T-cell (primary cell): ENCODE measurements around the gene CCDC17. TPM values are rescaled to one million over a fixed set of nuclear protein-coding genes. Genes with fewer than 3 reads are reported as not detected.
A peak's percentile ranks its signal among the peaks of the same experiment; 100 is the strongest.
"Not testable (repeated sequence)": the region's sequence is repeated elsewhere in the genome, so short reads cannot be mapped to it uniquely, and the experiment has no call there.

Source experiments
- ATAC-seq, 4 experiments: fragments of 200-7000 bp in 3 of 4; fragments of 150-1000 bp in 1 of 4; cut with Tn5 transposase; replicated peaks in 1 of 4; 1 replicate in 3 of 4; 2 replicates in 1 of 4; pipeline ENCODE4 v1.10.0; 2021; ENCODE audit warnings: moderate library complexity in 3 of 4, mild to moderate bottlenecking in 2 of 4, moderate number of reproducible peaks in 1 of 4
- CTCF ChIA-PET, 2 donors: fragments of 300-600 bp; sonication (Branson Sonifier 250); formaldehyde crosslinking; loops; one replicate each; lab custom pipeline; 2022; ENCODE audit warnings: antibody characterized with exemption in 2 of 2; lab: Charles Lee
- POLR2A ChIA-PET, 2 donors: fragments of 300-600 bp; sonication (Branson Sonifier 250); formaldehyde crosslinking; loops; one replicate each; lab custom pipeline; 2022; ENCODE audit warnings: antibody characterized with exemption in 2 of 2; lab: Charles Lee
- DNase-seq, 35 experiments: peaks; one replicate each; pipeline versions ENCODE4 v3.0.0 to v3.0.0-alpha.2; 2013 to 2023
- H3K27ac ChIP-seq: one replicate; pipeline ENCODE4 v1.5.1; 2013; ENCODE audit warnings: low read length
- H3K27me3 ChIP-seq, 2 experiments: replicated peaks in 1 of 2; 1 replicate in 1 of 2; 2 replicates in 1 of 2; pipeline versions ENCODE4 v1.6.1 to v1.7.0; 2013; ENCODE audit warnings: low read length in 1 of 2, mixed read lengths in 1 of 2; ENCODE audit not compliant: control insufficient read depth in 2 of 2, insufficient read depth in 2 of 2; ENCODE audit errors: extremely low read depth in 1 of 2
- H3K36me3 ChIP-seq, 2 donors: 1 replicate in 1 of 2; 2 replicates in 1 of 2; pipeline versions ENCODE4 v1.6.1 to v1.7.0; 2013; ENCODE audit warnings: low read length in 1 of 2; ENCODE audit not compliant: control insufficient read depth in 2 of 2, insufficient read depth in 1 of 2; ENCODE audit errors: extremely low read depth in 1 of 2
- H3K4me1 ChIP-seq, 2 experiments: 1 replicate in 1 of 2; 2 replicates in 1 of 2; pipeline versions ENCODE4 v1.6.1 to v1.7.0; 2013; ENCODE audit warnings: low read length in 2 of 2, mixed read lengths in 1 of 2; ENCODE audit not compliant: insufficient read depth in 2 of 2, control insufficient read depth in 1 of 2; ENCODE audit errors: extremely low read depth in 1 of 2
- H3K4me3 ChIP-seq, 2 donors: 1 replicate in 1 of 2; 2 replicates in 1 of 2; pipeline versions ENCODE4 v1.5.1 to v1.7.0; 2013; ENCODE audit warnings: mild to moderate bottlenecking in 2 of 2, low read length in 1 of 2, moderate library complexity in 1 of 2; ENCODE audit not compliant: control insufficient read depth in 1 of 2; ENCODE audit errors: extremely low read depth in 1 of 2
- H3K9me3 ChIP-seq: 2 replicates; pipeline ENCODE4 v1.7.0; 2013
- H3K27ac Mint-ChIP-seq, 2 donors: one replicate each; pipeline ENCODE4 v1.8.0; 2020 to 2021; ENCODE audit warnings: mild to moderate bottlenecking in 2 of 2, mixed read lengths in 2 of 2
- H3K27me3 Mint-ChIP-seq, 2 donors: one replicate each; pipeline ENCODE4 v1.8.0; 2021 to 2022; ENCODE audit warnings: mixed read lengths in 2 of 2
- H3K36me3 Mint-ChIP-seq: one replicate; pipeline ENCODE4 v1.8.0; 2021; ENCODE audit warnings: mixed read lengths
- H3K4me1 Mint-ChIP-seq, 3 donors: one replicate each; pipeline ENCODE4 v1.8.0; 2020 to 2022; ENCODE audit warnings: mixed read lengths in 3 of 3, mild to moderate bottlenecking in 1 of 3
- H3K4me3 Mint-ChIP-seq, 3 donors: one replicate each; pipeline ENCODE4 v1.8.0; 2020 to 2022; ENCODE audit warnings: mild to moderate bottlenecking in 3 of 3, mixed read lengths in 3 of 3, moderate library complexity in 3 of 3
- H3K9me3 Mint-ChIP-seq, 3 donors: one replicate each; pipeline ENCODE4 v1.8.0; 2020 to 2022; ENCODE audit warnings: mixed read lengths in 3 of 3
- WGBS: methylation state at CpG from one replicate; pipeline ENCODE4 v1.1.5; 2013; ENCODE audit warnings: missing lambda C conversion rate; ENCODE audit not compliant: insufficient coverage; 5-methylcytosine and 5-hydroxymethylcytosine counted together
- total RNA-seq, 35 experiments: library from RNA in 6 of 35; stranded (reverse) in 6 of 35; fragments of 120-200 nt in 1 of 35; gene quantifications; one replicate each; pipeline versions ENCODE4 v1.2.1 to v1.2.4 and lab custom pipeline; 2013 to 2026

Gene CCDC17
- total RNA-seq, 5 donors from 2014 or later (not counting 1 experiment from before 2014, with no cell fraction given) = 5.9 to 8.6 (median 7.5) TPM

DNA sequence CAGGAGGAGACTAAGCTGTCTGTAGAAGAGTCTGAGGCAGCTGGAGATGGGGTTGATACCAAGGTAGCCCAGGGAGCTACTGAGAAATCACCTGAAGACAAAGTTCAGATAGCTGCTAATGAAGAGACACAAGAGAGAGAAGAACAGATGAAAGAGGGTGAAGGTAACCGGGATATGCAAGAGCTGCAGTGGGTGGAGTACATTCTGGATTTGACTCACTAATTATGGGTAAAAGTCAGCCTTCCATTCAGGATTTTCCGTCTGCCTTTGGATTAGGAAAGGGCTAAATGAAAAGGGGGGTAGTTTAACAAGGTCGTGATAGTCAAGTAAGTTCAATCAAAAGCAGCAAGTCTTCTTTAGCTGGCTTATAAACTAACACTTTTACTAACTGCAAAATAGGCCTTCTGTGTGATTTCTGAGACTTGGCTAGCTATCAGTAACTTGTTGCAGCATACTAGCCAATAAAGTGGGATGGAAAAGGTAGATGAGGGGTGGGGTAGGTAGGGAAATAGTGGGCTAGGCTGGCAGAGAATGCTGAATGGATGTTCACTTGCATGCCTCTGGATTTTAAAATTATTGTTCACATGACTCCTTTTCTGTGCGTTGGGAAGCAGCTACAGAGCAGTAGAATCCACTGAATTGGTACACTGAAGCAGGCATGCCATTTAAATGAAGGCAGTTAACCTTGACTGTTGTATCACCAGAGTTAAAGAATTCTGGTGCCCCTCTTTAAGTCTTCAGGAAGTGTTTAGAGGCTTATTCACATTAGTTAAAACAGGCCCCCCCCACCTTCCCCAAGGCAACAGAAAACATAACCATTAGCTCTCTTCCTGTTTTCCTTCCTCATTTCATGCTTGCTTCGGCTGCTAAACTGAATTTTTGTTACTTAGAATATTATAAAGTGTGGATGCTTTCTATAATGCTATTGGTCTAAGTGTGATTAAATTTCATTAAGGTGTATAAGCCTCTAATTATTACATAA is 15.4 kb downstream of the CCDC17 start:
- Mint-ChIP-seq H3K9me3 (no peaks in the 10 kb centered on the region), H3K4me3 (no peak overlapping the region), H3K27ac (peak overlapping the region; percentile 63 to 73), H3K36me3 (peaks cover 62% of the 10 kb centered on the region), H3K4me1 (peaks cover 28 to 31% (median 29%) of the 10 kb centered on the region in 3 donors), H3K27me3 (no peaks in the 10 kb centered on the region)
- Histone ChIP-seq H3K4me3 (no peak overlapping the region), H3K27ac (no peak overlapping the region), H3K4me1 (no peaks in the 10 kb centered on the region), H3K36me3 (peaks cover 11 to 76% of the 10 kb centered on the region in 2 donors), H3K27me3 (no peaks in the 10 kb centered on the region), H3K9me3 (no peaks in the 10 kb centered on the region)
- WGBS = 50% methylated on average over 1 of the region's 5 CpGs
- DNase-seq (peak in 1 of 35 experiments; percentile 31), ATAC-seq (peak in 1 of 4 experiments; percentile 20)
- ChIA-PET CTCF (no interaction called here), POLR2A (interaction anchor here in 1 of 2 donors (0.6 to 1.1 kb wide), 2 partner anchors 9 to 83 kb away, joined by 3 to 7 read pairs; no protein-coding TSS in a partner anchor)

- WGBS = 64% methylated on average over 6 of the region's 6 CpGs
- no peaks in the 10 kb centered on the region for H3K9me3 ChIP-seq
- no peak overlapping the region for H3K27ac ChIP-seq
- DNase-seq = no peak
- CTCF ChIA-PET = interaction anchor here in 1 of 2 donors (0.5 kb wide), 1 partner anchor 63 kb away, joined by 5 read pairs; no protein-coding TSS in a partner anchor
- H3K36me3 ChIP-seq = peaks cover 8 to 78% of the 10 kb centered on the region in 2 donors
- H3K9me3 Mint-ChIP-seq = no peaks in the 10 kb centered on the region
- no peak for ATAC-seq
- H3K4me1 Mint-ChIP-seq = peaks cover 29 to 33% (median 30%) of the 10 kb centered on the region in 3 donors
- H3K4me1 ChIP-seq = no peaks in the 10 kb centered on the region
- POLR2A ChIA-PET = no interaction called here
- H3K27me3 ChIP-seq = no peaks in the 10 kb centered on the region
- peak overlapping the region; percentile 65 to 75 for H3K27ac Mint-ChIP-seq
- no peaks in the 10 kb centered on the region for H3K27me3 Mint-ChIP-seq
- no peak overlapping the region for H3K4me3 ChIP-seq
- H3K4me3 Mint-ChIP-seq = no peak overlapping the region
- peaks cover 57% of the 10 kb centered on the region for H3K36me3 Mint-ChIP-seq
These were observed 16.3 kb downstream of the CCDC17 start for GRCh38 chr1:45607404-45608074.

DNA sequence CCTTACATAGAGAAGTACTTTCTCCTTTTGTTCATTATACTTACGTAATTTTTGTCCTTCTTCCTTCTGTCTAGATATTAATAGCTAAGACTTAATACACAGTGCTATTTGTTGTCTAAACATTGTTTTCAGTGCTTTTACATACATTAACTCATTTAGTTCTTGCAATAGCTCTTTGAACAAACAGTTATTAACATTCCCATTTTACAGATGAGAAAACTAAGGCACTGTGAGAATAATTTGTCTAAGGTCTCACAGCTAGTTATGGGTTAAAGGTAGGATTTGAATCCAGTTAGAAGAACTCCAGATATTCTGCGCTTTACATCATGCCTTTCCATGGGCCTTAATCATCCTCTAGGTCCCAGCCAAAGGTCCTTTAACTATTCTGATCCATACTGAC is 19.6 kb downstream of the CCDC17 start:
- peaks cover 58% of the 10 kb centered on the region for H3K36me3 Mint-ChIP-seq
- peaks cover 49 to 60% (median 55%) of the 10 kb centered on the region in 3 donors for H3K4me1 Mint-ChIP-seq
- Histone ChIP-seq H3K36me3 (peaks cover 4 to 61% of the 10 kb centered on the region in 2 donors), H3K4me1 (peaks cover 0 to under 1% of the 10 kb centered on the region in 2 experiments), H3K4me3 (no peak overlapping the region), H3K27me3 (no peaks in the 10 kb centered on the region), H3K9me3 (no peaks in the 10 kb centered on the region), H3K27ac (no peak overlapping the region)
- ChIA-PET CTCF (no interaction called here), POLR2A (no interaction called here)
- no CpG with 5 or more reads among the region's 2 CpGs for WGBS
- H3K9me3 Mint-ChIP-seq = no peaks in the 10 kb centered on the region
- ATAC-seq (no peak), DNase-seq (no peak)
- no peak overlapping the region for H3K27ac Mint-ChIP-seq
- no peaks in the 10 kb centered on the region for H3K27me3 Mint-ChIP-seq
- no peak overlapping the region for H3K4me3 Mint-ChIP-seq

DNA sequence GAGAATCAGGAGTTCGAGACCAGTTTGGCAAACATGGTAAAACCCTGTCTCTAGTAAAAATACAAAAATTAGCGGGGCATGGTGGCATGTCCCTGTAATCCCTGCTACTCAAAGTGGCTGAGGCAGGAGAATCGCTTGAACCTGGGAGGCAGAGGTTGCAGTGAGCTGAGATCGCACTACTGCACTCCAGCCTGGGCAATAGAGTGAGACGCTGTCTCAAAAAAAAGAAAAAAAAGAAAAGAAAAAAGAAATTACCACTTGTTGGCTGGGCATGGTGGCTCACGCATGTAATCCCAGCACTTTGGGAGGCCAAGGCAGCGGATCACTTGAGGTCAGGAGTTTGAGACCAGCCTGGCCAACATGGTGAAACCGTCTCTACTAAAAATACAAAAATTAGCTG is 27.1 kb downstream of the CCDC17 start:
- H3K4me3 Mint-ChIP-seq, H3K27me3 Mint-ChIP-seq, H3K9me3 Mint-ChIP-seq, H3K4me1 ChIP-seq, ATAC-seq, H3K27ac ChIP-seq, H3K4me3 ChIP-seq, H3K27me3 ChIP-seq, POLR2A ChIA-PET, DNase-seq, CTCF ChIA-PET, H3K9me3 ChIP-seq, H3K27ac Mint-ChIP-seq: not testable (repeated sequence)
- 97% methylated on average over 4 of the region's 8 CpGs for WGBS
- peaks cover 4 to 26% of the 10 kb centered on the region in 2 donors for H3K36me3 ChIP-seq
- H3K4me1 Mint-ChIP-seq = peaks cover 37 to 45% (median 44%) of the 10 kb centered on the region in 3 donors
- peaks cover 37% of the 10 kb centered on the region for H3K36me3 Mint-ChIP-seq

DNA sequence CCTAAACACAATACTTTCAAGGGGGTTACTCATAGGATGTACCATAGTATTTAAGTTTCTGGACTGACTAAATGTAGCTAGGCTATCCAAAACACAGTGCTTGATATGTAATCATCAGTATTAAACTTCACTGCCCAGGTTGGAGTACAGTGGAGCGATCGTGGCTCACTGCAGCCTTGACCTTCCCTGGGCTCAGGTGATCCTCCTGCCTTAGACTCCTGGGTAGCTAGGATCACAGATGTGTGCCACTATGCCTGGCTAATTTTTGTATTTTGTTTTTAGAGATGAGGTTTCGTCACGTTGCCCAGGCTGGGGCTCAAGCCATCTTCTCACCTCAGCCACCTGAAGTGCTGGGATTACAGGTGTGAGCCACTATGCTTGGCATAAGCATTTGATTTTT is 29.4 kb downstream of the CCDC17 start:
- Histone ChIP-seq H3K27ac (no peak overlapping the region), H3K4me1 (peaks cover 0 to 4% of the 10 kb centered on the region in 2 experiments), H3K27me3 (no peaks in the 10 kb centered on the region), H3K9me3 (no peaks in the 10 kb centered on the region), H3K36me3 (peaks cover 4 to 30% of the 10 kb centered on the region in 2 donors), H3K4me3 (no peak overlapping the region)
- H3K27ac Mint-ChIP-seq = no peak overlapping the region
- DNase-seq = no peak
- ChIA-PET CTCF (no interaction called here), POLR2A (no interaction called here)
- WGBS = 100% methylated on average over 2 of the region's 4 CpGs
- no peaks in the 10 kb centered on the region for H3K9me3 Mint-ChIP-seq
- no peak for ATAC-seq
- peaks cover 25% of the 10 kb centered on the region for H3K36me3 Mint-ChIP-seq
- peaks cover 22 to 33% (median 26%) of the 10 kb centered on the region in 3 donors for H3K4me1 Mint-ChIP-seq
- no peaks in the 10 kb centered on the region for H3K27me3 Mint-ChIP-seq
- no peak overlapping the region for H3K4me3 Mint-ChIP-seq

DNA sequence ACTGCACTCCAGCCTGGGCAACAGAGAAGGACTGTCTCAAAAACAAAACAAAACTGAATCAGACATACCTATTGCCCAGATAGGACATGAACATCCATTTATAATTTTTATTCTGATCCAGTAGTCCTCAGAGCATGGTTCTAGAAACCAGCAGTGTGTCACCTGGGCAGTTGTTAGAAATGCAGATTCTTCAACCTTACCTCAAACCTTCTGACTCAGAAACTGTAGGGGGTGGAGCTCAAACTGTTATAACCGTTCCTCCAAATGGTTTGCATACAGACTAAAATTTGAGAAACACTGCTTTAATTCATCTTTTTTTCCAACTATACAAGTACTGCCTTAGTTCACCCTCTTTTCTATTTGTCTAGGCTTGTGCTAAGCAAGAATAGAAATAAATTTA is 34.0 kb downstream of the CCDC17 start:
- no peaks in the 10 kb centered on the region for H3K9me3 Mint-ChIP-seq
- no peak for DNase-seq
- no peak for ATAC-seq
- no peaks in the 10 kb centered on the region for H3K9me3 ChIP-seq
- ChIA-PET CTCF (interaction anchor here in 1 of 2 donors (0.6 kb wide), 1 partner anchor 56 kb away, joined by 13 read pairs; no protein-coding TSS in a partner anchor), POLR2A (no interaction called here)
- no peaks in the 10 kb centered on the region for H3K27me3 ChIP-seq
- no peak overlapping the region for H3K4me3 Mint-ChIP-seq
- H3K4me3 ChIP-seq = no peak overlapping the region
- peaks cover 31 to 44% (median 41%) of the 10 kb centered on the region in 3 donors for H3K4me1 Mint-ChIP-seq
- no peak overlapping the region for H3K27ac Mint-ChIP-seq
- peaks cover 11% of the 10 kb centered on the region for H3K36me3 Mint-ChIP-seq
- WGBS = 40% methylated on average over 1 of the region's 1 CpG
- H3K36me3 ChIP-seq = peaks cover 4 to 19% of the 10 kb centered on the region in 2 donors
- H3K27ac ChIP-seq = no peak overlapping the region
- H3K27me3 Mint-ChIP-seq = no peaks in the 10 kb centered on the region
- peaks cover 18 to 25% of the 10 kb centered on the region in 2 experiments for H3K4me1 ChIP-seq
